ENCODE measurements around the gene MFNG.

The MFNG gene

DNA sequence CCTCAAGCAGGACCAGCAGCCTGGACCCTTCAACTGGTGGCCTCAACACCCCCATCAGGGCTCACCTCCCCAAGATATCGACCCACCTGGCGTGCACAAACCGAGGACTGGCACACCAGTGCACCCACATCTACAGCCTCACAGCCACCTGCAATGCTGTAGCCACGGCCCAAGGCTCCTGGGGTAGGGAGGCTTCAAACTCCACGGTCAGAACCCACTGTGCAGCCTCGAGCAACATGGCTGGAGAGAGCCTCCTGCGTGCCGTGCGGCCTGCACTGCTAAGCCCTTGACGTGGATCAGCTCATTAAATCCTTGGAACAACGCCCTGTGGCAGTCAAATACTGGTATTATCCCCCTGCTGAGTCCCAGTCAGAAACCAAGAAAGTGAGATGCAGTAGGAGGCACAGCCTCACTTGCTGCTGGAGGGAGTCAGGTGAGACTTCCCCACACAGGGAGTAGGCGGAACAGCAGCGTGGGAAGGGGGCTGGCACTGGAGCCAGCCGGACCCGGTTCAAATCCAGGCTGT lies 28.4 kb upstream of the MFNG start (continued):
- TF ChIP-seq ZFHX2 (tag by site-specific recombination; conservative IDR thresholded peaks at IDR 0.05) = peak; percentile 97
- no peak for TF ChIP-seq ZNF785 (tag by site-specific recombination; IDR thresholded peaks at IDR 0.05)
- TF ChIP-seq ZNF302 (tag by site-specific recombination; IDR thresholded peaks at IDR 0.05; ENCODE audit: low read depth) = no peak
- no peak for TF ChIP-seq ZNF677 (tag by site-specific recombination; IDR thresholded peaks at IDR 0.05)
- TF ChIP-seq ZNF311 (tag by site-specific recombination; IDR thresholded peaks at IDR 0.05; ENCODE audit: borderline replicate concordance) = no peak
- TF ChIP-seq ZNF621 (tag by site-specific recombination; IDR thresholded peaks at IDR 0.05) = no peak
- TF ChIP-seq ZNF350 (tag by site-specific recombination; IDR thresholded peaks at IDR 0.05) = no peak
- TF ChIP-seq ZNF529 (tag by site-specific recombination; IDR thresholded peaks at IDR 0.05; ENCODE audit: insufficient replicate concordance) = no peak
- peak; percentile 51; the same call in 1 of the 2 replicates for TF ChIP-seq SCRT2 (tag by site-specific recombination; IDR thresholded peaks at IDR 0.05)
- no peak for TF ChIP-seq ZNF658 (tag by site-specific recombination; IDR thresholded peaks at IDR 0.05)
- no peak for TF ChIP-seq ZNF777 (tag by site-specific recombination; IDR thresholded peaks at IDR 0.05; ENCODE audit: borderline replicate concordance)
- peak; percentile 78 for TF ChIP-seq ZBTB8A (tag by site-specific recombination; IDR thresholded peaks at IDR 0.05)
- peak; percentile 43 for TF ChIP-seq KLF1 (tag by site-specific recombination; IDR thresholded peaks at IDR 0.05)
- no peak for TF ChIP-seq ZNF610 (tag by site-specific recombination; IDR thresholded peaks at IDR 0.05; ENCODE audit: borderline replicate concordance)
- TF ChIP-seq ZBTB48 (tag by site-specific recombination; IDR thresholded peaks at IDR 0.05) = no peak
- TF ChIP-seq ZNF596 (tag by site-specific recombination; IDR thresholded peaks at IDR 0.05) = no peak
- no peak for TF ChIP-seq ZNF274 (IDR thresholded peaks at IDR 0.05; ENCODE audit: low read length)
- no peak for TF ChIP-seq ZNF274 (tag by site-specific recombination; IDR thresholded peaks at IDR 0.05; ENCODE audit: borderline replicate concordance)
- no peak for TF ChIP-seq ZNF184 (tag by site-specific recombination; IDR thresholded peaks at IDR 0.05)
- no peak for TF ChIP-seq ZNF571 (tag by site-specific recombination; IDR thresholded peaks at IDR 0.05)
- TF ChIP-seq, protein P1, sequence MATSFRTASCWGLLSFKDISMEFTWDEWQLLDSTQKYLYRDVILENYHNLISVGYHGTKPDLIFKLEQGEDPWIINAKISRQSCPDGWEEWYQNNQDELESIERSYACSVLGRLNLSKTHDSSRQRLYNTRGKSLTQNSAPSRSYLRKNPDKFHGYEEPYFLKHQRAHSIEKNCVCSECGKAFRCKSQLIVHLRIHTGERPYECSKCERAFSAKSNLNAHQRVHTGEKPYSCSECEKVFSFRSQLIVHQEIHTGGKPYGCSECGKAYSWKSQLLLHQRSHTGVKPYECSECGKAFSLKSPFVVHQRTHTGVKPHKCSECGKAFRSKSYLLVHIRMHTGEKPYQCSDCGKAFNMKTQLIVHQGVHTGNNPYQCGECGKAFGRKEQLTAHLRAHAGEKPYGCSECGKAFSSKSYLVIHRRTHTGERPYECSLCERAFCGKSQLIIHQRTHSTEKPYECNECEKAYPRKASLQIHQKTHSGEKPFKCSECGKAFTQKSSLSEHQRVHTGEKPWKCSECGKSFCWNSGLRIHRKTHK (tag by site-specific recombination; IDR thresholded peaks at IDR 0.05) = no peak
- no peak for TF ChIP-seq HOXA7 (CRISPR knock-in tag; IDR thresholded peaks at IDR 0.05; ENCODE audit: borderline replicate concordance)
- no peak for TF ChIP-seq KLF7 (tag by site-specific recombination; IDR thresholded peaks at IDR 0.05; ENCODE audit: borderline replicate concordance)
- TF ChIP-seq, protein P2, sequence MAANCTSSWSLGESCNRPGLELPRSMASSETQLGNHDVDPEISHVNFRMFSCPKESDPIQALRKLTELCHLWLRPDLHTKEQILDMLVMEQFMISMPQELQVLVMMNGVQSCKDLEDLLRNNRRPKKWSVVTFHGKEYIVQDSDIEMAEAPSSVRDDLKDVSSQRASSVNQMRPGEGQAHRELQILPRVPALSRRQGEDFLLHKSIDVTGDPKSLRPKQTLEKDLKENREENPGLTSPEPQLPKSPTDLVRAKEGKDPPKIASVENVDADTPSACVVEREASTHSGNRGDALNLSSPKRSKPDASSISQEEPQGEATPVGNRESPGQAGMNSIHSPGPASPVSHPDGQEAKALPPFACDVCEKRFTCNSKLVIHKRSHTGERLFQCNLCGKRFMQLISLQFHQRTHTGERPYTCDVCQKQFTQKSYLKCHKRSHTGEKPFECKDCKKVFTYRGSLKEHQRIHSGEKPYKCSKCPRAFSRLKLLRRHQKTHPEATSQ (tag by site-specific recombination; IDR thresholded peaks at IDR 0.05) = no peak
- no peak for TF ChIP-seq ZNF549 (tag by site-specific recombination; IDR thresholded peaks at IDR 0.05)
- no peak for TF ChIP-seq ZNF416 (tag by site-specific recombination; IDR thresholded peaks at IDR 0.05)
- TF ChIP-seq, protein P3, sequence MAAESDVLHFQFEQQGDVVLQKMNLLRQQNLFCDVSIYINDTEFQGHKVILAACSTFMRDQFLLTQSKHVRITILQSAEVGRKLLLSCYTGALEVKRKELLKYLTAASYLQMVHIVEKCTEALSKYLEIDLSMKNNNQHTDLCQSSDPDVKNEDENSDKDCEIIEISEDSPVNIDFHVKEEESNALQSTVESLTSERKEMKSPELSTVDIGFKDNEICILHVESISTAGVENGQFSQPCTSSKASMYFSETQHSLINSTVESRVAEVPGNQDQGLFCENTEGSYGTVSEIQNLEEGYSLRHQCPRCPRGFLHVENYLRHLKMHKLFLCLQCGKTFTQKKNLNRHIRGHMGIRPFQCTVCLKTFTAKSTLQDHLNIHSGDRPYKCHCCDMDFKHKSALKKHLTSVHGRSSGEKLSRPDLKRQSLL (tag by site-specific recombination; IDR thresholded peaks at IDR 0.05) = no peak
- TF ChIP-seq ATF2 (tag by site-specific recombination; IDR thresholded peaks at IDR 0.05; ENCODE audit: low read depth) = no peak
- TF ChIP-seq ZNF157 (tag by site-specific recombination; IDR thresholded peaks at IDR 0.05) = no peak
- TF ChIP-seq ZNF138 (tag by site-specific recombination; IDR thresholded peaks at IDR 0.05; ENCODE audit: borderline replicate concordance) = no peak
- TF ChIP-seq ZNF501 (tag by site-specific recombination; IDR thresholded peaks at IDR 0.05) = no peak
- TF ChIP-seq ZNF560 (tag by site-specific recombination; IDR thresholded peaks at IDR 0.05; ENCODE audit: borderline replicate concordance) = no peak
- peak; percentile 42; the same call in 1 of the 2 replicates for TF ChIP-seq TSHZ1 (tag by site-specific recombination; IDR thresholded peaks at IDR 0.05; ENCODE audit: borderline replicate concordance)
- TF ChIP-seq ZBTB1 (tag by site-specific recombination; IDR thresholded peaks at IDR 0.05) = no peak
